ENCODE measurements around the gene BRD4. TPM values are rescaled to one million over a fixed set of nuclear protein-coding genes. Genes with fewer than 3 reads are reported as not detected.

Gene BRD4
- total RNA-seq, 1 donor from 2014 or later, result 11.4 TPM

- FAIRE-seq (no peak), DNase-seq (ENCODE audit: low spot score in 2 of 2) (no peak)
These were observed 80.5 kb downstream of the BRD4 start for GRCh38 chr19:15251749-15252397.

GRCh38 chr19:15251010-15251748 is 81.2 kb downstream of the BRD4 start:
- DNase-seq (ENCODE audit: low spot score in 2 of 2), result no peak
- no peak for FAIRE-seq

GRCh38 chr19:15250640-15250993 is 81.7 kb downstream of the BRD4 start:
- FAIRE-seq (no peak), DNase-seq (ENCODE audit: low spot score in 2 of 2) (no peak)

GRCh38 chr19:15249972-15250639 is 82.2 kb downstream of the BRD4 start:
- FAIRE-seq (no peak), DNase-seq (ENCODE audit: low spot score in 2 of 2) (no peak)

- FAIRE-seq (no peak), DNase-seq (ENCODE audit: low spot score in 2 of 2) (no peak)
These were observed 82.8 kb downstream of the BRD4 start for GRCh38 chr19:15249528-15249874.

- FAIRE-seq (no peak), DNase-seq (ENCODE audit: low spot score in 2 of 2) (peak; percentile 60 to 77)
These were observed 83.5 kb downstream of the BRD4 start for GRCh38 chr19:15248648-15249527.

- no peak for FAIRE-seq
- no peak for DNase-seq (ENCODE audit: low spot score in 2 of 2)
These were observed 84.2 kb downstream of the BRD4 start for GRCh38 chr19:15248106-15248505.

GRCh38 chr19:15247107-15248014 is 85.0 kb downstream of the BRD4 start:
- FAIRE-seq (no peak), DNase-seq (ENCODE audit: low spot score in 2 of 2) (no peak)

- no peak for FAIRE-seq
- DNase-seq (ENCODE audit: low spot score in 2 of 2), result no peak
These were observed 86.2 kb downstream of the BRD4 start for GRCh38 chr19:15246198-15246481.

GRCh38 chr19:15245370-15246197 is 86.8 kb downstream of the BRD4 start:
- FAIRE-seq (no peak), DNase-seq (ENCODE audit: low spot score in 2 of 2) (no peak)

- DNase-seq (ENCODE audit: low spot score in 2 of 2) (no peak), FAIRE-seq (no peak)
These were observed 87.5 kb downstream of the BRD4 start for GRCh38 chr19:15244808-15245207.

- DNase-seq (ENCODE audit: low spot score in 2 of 2) (no peak), FAIRE-seq (no peak)
These were observed 88.1 kb downstream of the BRD4 start for GRCh38 chr19:15244106-15244803.

- DNase-seq (ENCODE audit: low spot score in 2 of 2), result peak in 1 of 2 donors; percentile 41
- FAIRE-seq, result no peak
These were observed 88.9 kb downstream of the BRD4 start for GRCh38 chr19:15243236-15243957.

GRCh38 chr19:15241259-15241910 is 91.0 kb downstream of the BRD4 start:
- DNase-seq (ENCODE audit: low spot score in 2 of 2), result no peak

GRCh38 chr19:15240515-15240914 is 91.8 kb downstream of the BRD4 start:
- FAIRE-seq, result no peak

More at GRCh38 chr19:15241259-15241910, 91.0 kb downstream of the BRD4 start:
- no peak for FAIRE-seq

GRCh38 chr19:15239337-15239949 is 92.9 kb downstream of the BRD4 start:
- FAIRE-seq, result no peak
- DNase-seq (ENCODE audit: low spot score in 2 of 2), result no peak

More at GRCh38 chr19:15240515-15240914, 91.8 kb downstream of the BRD4 start:
- DNase-seq (ENCODE audit: low spot score in 2 of 2), result no peak

GRCh38 chr19:15238639-15239155 is 93.6 kb downstream of the BRD4 start:
- FAIRE-seq (no peak), DNase-seq (ENCODE audit: low spot score in 2 of 2) (no peak)

All from frontal cortex (tissue), 4 donors.